ENCODE data around the gene PSMG2.
"Not testable (repeated sequence)": the region's sequence is repeated elsewhere in the genome, so short reads cannot be mapped to it uniquely, and the experiment has no call there.

Gene PSMG2

DNA sequence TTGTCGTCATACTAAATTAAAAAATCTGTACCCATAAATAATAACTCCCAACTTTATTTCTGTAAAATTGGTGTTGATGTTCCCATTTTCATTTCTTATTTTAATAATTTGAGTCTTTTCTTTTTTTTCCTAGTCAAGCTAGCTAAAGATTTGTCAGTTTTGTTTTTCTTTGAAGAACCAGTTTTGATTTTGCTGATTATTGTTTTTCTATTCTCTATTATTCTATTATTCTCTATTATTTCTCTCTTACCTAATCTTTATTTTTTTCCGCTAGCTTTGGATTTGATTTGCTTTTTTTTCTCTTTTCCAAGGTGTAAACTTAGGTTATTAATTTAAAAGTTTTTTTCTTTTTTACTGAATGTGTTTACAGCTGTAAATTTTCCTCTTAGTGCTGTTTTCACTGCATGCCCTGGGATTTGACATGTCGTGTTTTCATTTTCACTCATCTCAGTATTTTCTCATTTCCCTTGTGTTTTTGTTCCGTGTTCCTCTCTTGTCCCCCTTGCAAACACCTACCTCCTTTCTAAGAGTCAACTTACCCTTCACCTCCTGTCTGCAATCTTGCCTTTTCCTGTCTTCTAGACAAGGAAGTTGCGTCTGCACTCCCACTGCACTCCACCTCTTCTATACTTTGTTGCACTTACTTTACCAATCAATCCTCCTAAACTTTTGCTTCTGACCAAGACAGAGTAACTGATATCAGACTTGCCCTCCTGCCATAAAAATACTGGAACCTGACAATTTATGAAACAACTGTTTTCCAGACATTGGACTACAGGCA is 18.8 kb downstream of the PSMG2 start:
- DNase-seq (ENCODE audit: low read depth in 2 of 2): no peak

DNA sequence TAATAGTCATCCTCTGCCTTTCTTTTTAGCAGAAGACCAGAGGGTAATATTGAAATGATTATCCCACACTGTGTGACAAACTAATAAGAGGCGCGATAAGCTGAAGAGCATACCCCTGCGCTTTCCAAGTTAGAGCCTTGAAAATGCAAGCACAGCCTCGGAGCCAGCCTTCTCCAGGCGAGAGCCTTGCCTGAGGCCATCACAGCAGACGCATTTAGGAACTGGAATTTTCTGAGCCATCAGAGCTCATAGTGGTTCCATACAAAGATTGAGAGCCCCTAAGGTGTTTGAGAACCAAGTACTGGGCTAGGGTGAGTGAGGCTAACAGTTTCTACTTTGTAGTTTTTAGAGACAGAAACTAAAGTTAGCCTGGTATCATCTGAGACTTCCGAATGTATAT is 19.9 kb downstream of the PSMG2 start:
- no peak for DNase-seq (ENCODE audit: low read depth in 2 of 2)

DNA sequence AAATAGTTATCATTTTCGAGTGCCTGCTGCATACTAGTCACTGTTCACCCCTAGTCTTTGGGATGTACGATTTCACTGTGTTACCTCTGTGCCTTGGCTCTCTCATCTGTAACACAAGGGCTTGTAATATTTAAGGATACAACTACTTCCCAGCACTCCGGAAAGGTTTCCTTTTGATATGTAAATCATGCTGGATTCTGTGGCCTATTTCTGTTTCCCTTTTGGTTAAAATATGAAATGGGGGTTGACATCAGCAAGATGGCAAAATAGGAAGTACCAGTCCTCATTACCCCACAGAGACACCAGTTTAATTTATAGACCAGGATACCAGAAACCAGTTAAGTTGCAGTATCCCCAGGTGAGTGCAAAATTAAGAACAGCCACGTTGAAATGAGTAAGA is 23.5 kb downstream of the PSMG2 start:
- DNase-seq (ENCODE audit: low read depth in 2 of 2): no peak

DNA sequence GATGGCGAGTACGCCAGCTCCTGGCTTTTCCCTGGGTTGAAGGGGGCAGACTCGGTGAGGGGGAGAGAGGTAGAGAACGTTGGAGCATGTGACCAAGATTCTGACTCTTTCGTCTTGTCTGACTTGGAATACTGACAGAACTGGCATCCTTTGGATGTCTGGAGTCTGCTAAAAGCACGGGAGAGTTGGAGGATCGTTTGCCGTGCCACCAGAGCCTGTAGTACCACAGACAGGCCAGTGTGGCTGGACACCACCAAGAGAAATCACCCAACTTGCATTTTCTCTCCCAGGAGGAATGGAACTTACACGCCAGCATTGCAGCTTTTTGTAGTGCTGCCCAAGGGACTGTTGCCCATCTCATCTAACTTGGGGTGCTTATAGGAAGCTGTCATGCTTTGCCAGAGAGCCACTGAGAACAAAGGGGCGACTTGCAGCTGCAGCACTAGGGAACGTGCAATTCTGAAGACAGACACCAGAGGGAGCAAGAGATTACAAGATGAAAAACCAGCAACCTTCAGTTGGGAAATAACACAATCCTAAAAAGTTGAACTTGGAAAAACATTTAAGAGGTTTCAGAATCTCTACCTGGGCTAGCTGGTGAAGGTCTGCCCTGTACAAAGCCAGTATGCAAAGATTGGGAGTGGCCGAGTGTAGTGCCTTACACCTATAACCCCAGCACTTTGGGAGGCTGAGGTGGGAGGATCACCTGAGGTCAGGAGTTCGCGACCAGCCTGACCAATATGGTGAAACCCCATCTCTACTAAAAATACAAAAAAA is 24.1 kb downstream of the PSMG2 start:
- peak in 1 of 2 donors; percentile 62 for DNase-seq (ENCODE audit: low read depth in 2 of 2)

DNA sequence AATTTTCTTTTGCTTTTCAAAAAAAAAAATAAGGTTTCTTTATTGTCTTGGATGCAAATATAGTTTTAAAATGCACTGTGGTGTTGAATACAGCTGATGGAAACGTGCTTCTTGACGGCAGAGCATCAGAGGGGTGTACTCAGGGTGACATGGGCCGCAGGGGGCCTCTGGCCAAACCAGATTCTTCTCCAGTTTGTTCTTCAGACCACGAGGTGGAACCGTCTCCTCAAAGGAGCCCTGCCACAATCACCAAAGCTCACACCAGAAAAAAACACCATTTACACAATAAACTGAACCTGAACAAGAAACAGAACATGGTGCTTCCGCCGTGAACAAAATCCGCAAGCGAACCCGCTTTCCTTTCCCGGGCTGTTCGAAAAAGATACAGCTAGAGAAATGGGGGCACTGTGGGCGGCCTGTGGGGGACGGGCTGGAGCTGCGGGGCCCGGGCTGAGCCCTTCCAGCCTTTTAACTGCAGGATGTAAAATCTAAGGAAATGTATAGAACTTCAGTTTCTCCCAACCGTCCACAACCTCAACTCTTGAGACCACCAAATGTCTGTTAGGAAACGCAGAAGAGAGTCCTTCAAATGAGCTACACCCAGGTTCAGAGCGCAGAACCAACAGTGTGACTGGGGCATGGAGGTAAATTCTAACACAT is 34.5 kb downstream of the PSMG2 start:
- no peak for DNase-seq (ENCODE audit: low read depth in 2 of 2)

DNA sequence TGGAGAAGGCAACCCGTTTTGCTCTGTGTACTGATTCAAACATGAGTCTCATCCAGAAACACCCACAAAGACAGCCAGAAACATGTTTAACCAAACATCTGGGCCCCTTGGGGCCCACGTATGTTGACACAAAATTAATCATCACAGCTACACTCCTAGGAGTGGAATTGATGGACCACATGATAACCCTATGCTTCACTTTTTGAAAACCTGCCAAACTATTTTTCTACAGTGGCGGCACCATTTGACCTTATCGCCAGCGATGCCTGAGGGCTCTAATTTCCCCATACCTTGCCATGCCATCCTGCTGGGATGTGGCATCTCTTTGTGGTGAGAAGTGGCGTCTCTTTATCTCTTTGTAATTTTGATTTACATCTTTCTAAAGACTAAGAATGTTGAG is 38.5 kb downstream of the PSMG2 start:
- DNase-seq (ENCODE audit: low read depth in 2 of 2): no peak

DNA sequence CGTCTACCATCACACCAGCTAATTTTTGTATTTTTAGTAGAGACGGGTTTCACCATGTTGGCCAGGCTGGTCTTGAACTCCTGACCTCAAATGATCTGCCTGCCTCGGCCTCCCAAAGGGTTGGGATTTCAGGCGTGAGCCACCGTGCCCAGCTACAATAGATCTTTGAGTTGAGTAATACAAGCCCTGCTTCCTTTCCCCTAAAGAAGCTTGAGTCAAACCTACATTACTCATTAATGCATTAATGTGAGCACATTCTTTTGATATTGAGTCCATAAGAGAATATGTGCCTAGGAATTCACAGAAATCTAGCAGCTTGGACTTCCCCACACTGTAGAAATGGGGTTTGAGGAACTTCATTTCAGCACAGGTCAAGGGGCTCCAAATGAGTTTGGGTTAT is 39.6 kb downstream of the PSMG2 start:
- DNase-seq (ENCODE audit: low read depth in 2 of 2): no peak

DNA sequence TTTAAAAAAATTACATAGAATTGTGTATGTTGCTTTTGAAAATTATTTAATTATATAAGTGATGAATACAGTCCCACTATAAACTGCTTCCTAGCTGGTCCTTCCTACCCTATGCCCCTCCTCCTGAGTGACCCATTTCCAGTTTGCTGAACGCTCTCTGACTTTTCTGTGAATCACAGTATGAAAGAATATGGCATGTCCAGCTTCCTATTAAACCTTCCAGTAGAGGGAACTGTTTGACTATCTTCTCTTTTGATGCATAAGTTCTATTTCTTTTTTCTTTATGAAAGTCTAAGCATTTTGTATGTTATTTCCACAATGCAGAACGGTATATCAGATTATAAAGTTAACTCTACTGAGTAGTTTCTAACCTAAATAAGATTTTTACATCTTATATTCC is 41.3 kb downstream of the PSMG2 start:
- no peak for DNase-seq (ENCODE audit: low read depth in 2 of 2)

DNA sequence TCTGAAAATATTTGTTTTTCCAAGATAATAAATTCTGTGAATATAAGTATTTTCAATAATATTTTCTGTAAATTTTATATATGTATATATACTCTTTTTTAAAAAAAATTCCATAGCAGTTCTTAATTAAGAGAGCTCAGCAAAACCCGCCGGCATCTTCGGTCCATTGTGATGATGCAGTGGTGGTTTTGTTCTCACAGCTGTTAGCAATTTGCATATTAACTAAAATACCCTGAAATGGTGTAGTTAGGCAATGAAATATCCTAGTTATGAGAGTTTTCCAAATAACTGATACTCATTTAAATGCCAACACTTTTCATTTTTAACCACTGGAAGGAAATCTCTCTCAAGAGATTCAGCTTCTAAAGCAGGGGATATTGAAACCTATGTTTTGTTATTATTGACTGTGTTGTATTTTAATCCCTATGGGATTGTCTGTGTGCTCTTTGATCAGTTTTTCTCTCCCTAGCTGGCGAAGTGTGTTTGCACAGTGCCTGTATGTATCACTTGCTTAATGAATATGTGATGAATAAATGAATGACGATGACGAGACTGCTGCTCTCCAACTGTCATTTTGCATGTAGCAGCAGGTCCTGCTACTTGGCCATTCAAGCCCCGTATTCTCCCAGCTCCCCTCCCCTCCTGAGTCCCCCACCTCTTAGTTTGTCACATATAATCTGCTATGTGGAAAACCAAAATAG is 42.4 kb downstream of the PSMG2 start:
- DNase-seq (ENCODE audit: low read depth in 2 of 2): no peak

DNA sequence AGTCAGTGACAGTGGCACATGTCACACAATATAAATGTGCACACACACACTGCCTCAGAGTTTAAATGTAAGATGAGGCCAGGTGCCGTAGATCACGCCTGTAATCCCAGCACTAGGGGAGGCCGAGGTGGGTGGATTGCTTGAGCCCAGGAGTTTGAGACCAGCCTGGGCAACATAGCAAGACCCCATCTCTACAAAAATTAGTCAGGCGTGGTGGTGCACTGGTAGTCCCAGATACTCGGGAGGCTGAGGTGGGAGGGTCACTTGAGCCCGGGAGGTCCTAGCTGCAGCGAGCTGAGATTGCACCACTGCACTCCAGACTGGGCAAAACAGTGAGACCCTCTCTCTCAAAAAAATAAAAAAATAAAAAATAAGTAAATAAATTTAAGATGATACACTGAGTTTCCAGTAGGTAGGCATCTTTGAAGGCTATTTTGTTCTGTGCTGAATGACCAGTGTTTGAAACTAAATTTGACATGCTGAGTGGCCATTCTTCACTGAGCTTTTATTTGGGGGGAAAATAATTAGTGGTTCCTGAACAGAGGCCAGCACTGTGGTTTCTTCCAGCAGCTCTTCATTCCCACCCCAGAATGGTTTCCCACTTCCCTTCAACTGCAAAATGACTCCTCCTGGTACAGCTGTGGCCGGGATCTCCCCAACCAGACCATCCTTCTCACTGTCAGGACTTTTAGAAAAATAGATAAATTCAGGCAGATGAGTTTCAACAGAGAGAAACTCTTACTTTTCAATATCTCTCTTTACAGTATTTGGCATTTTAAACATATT is 44.9 kb downstream of the PSMG2 start:
- no peak for DNase-seq (ENCODE audit: low read depth in 2 of 2)

DNA sequence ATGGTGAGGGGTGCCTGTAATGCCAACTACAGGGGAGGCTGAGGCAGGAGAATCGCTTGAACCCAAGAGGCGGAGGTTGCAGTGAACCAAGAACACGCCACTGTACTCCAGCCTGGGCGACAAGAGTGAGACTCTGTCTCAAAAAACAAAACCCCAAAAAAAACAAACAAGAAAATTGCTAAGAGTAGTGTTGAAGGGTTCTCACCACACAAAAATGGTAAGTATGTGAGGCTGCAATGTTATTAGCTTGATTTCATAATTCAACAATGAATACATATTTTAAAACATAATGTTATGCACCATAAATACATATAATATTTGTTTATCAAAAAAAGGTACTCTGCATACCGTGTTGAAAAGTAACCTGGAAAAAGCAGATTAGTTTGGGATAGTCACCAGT is 45.8 kb downstream of the PSMG2 start:
- DNase-seq (ENCODE audit: low read depth in 2 of 2): no peak

DNA sequence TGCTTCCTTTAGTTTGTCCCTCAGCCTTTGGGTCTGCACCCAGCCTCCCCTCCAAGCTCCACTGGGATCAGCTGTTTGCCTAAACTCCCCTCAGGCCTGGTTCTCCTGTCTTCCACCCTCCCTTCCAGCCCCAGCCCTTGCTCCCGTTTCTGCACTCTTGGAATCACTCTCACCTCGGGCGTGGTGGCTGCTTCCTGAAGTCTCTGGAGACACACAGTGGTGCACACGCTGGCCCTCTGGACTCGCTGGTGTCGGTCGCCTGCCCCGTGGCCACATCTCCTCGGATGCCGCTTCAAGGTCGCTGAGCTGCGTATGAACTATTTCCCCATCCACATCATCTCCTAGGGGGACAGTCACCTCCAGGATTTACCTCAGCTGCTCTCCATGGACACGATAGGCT is 46.3 kb downstream of the PSMG2 start:
- no peak for DNase-seq (ENCODE audit: low read depth in 2 of 2)

DNA sequence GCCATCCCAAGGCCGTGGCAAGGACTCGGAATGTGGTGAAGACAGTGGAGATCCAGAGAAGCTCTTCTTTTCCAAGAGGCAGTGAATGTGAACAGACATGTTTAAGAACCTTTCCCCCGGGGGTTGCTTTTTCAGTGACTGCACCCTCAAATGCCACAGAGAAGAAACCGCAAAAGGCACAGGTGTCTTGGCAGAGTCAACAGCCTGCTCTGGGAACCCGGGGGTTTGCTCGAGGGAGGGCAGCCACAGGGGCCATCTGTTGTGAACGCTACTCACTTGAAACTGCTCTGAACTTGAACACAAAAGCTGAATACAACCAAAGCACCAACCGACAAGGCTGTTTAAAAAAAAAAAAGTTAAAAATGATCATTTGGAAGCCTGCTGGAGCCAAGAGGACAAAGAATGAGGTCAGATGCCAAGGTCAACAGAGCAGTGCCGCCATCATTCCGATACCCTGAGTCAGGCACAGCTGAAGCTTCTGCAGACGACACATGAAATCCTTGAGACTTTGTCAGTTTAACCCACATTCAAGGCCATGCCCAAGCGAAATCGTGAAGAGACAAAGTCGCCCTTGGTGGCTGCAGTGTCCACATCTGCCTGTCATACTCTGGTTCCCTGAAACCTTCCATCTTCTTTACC is 47.4 kb downstream of the PSMG2 start:
- DNase-seq (ENCODE audit: low read depth in 2 of 2): no peak

DNA sequence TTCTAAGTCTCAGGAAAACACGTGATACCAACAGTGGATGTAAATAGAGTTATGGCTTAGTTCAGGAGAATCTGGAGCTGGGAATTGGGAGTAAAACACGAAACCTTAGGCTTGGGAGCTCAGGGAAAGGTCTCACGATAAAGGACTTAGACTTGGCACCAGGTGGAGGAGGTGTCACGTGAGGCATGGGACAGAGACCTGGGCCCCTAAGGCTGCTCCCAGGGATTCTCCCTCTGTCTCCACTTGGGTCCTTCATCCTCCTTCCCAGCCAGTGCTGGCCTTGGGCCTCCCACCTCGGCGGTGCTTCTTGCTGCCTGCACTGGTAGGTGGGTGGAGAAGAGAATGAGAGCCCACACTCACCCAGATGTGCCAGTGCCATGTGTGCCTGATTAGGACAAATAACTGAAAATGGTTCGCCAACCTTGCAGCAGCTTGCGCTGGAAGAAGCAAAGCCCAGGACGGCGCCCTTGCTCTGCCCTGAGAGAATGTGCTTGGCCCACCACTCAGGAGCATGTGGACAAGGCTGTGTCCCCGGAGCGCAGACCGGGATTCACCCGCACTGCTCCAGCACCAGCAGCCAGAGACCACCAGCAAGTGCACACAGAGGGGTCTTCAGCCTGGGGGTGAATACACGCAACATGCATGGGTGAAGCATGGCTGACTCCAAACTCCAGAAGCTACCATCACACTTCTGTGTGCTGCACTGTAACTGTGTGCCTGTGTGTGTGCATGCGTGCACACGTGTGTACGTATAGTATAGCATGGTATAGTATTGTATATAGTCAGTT is 48.1 kb downstream of the PSMG2 start:
- no peak for DNase-seq (ENCODE audit: low read depth in 2 of 2)

DNA sequence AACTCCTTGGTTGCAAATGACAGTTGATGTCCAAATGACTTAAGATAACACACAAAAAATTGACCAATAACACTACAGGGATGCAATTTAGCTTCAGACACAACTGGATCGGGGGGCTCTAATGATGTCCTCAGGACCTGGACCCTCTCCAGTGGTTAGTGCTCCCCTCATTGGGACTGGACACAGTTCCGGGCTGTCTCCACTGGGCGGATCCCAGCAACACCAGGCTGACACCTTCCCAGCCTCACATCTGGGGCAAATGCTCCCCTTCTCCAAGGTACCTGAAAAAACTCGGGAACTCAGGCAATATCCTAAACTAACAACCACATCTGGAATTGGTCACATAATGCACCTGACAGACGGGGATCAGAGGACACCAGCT is 48.7 kb downstream of the PSMG2 start:
- DNase-seq (ENCODE audit: low read depth in 2 of 2): no peak

DNA sequence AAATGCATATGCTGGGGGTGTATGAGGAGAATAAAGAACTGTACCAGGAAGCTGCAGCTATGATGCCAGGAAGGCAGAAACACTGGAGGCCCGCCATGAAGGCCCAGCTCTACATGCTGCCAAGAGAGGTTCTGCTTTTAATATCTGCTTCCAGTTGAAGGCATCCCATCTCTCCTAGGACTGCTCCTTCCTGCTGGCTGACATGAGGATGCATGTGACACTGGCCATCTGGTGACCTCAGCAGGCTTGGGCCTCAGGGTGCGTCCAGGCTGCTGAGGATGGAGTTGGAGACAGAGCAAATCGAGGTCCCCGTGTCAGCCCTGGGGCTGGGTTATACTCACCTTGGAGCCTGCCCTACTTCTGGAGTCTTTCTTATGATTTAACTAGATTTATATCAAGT is 49.0 kb downstream of the PSMG2 start:
- DNase-seq (ENCODE audit: low read depth in 2 of 2): no peak

DNA sequence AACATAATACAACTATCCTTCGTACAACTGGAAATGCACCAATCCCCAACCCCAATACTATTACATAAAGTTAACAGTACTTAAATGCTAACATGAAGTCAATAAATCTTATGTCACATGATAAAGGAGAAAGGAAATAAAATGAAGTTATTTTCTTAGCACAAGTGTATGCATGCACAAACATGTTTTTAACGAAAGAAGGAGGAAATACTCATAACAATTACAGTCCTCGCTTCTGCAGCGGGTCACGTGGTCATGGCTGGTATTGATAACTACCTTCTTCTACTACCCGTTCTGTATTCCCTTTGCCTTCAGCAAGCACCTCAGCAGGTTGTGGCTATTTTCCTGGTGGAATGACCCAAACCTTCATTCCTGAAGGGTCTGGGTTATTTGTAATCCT is 51.7 kb downstream of the PSMG2 start:
- DNase-seq (ENCODE audit: low read depth in 2 of 2): no peak

DNA sequence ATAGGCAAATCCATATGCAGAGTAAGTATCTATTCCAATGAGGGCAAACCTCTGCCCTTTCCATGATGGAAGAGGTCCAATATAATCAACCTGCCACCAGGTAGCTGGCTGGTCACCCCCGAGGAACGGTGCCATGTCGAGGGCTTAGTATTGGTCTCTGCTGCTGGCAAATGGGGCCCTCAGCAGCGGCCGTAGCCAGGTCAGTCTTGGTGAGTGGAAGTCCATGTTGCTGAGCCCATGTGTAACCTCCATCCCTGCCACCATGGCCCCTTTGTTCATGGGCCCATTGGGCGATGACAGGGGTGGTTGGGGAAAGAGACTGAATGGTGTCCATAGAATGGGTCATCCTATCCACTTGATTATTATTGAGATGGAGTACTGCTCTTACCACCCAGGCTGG is 52.8 kb downstream of the PSMG2 start:
- DNase-seq (ENCODE audit: low read depth in 2 of 2): not testable (repeated sequence)

DNA sequence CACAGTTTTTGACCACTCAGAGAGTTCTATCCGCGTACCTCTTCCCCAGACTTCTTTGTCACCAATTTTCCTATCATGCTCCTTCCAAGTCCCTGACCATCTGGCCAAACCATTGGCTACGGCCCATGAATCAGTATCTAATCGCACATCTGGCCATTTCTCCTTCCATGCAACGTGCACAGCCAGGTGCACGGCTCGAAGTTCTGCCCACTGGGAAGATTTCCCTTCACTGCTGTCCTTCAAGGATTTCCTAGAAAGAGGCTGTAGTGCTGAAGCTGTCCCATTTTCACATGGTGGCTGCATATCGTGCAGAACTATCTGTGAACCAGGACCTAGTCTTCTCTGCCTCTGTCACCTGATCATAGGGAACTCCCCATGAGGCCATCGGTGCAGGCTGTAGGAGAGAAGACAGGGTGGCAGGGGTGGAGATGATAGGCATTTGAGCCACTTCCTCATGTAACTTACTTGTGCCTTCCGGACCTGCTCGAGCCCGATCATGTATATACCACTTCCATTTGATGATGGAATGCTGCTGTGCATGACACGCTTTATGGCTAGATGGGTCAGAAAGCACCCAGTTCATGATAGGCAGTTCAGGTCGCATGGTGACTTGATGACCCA is 53.9 kb downstream of the PSMG2 start:
- not testable (repeated sequence) for DNase-seq (ENCODE audit: low read depth in 2 of 2)

DNA sequence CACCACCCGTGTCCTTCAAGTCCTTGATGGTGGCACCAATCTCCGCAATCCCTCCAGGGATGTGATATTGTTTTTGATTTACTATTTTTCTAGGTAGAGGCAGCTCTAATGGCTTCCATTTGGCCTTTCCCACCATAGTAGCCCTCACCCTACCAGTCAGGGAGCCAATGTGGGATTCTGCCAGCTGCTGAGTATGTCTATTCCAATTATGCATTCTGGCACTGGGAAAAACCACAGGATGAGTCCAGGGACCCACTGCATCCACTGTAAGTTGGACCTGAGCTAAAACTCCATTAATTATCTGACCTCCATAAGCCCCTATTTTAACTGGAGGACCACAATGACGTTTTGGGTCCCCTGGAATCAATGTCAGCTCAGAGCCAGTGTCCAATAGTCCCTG is 55.7 kb downstream of the PSMG2 start:
- DNase-seq (ENCODE audit: low read depth in 2 of 2): not testable (repeated sequence)

Data from stimulated activated CD4-positive, alpha-beta T cell treated with anti-CD3 and anti-CD28 coated beads, Interleukin-1b, Interleukin-23, amount 100 ng/mL, for 4 hours (primary cell).